Measurements from ENCODE around the gene HTT-AS.

GRCh38 chr4:3083732-3084131, 9.4 kb upstream of the HTT-AS start:
- TF ChIP-seq CTCF (IDR thresholded peaks at IDR 0.05; ENCODE audit: low read length) (no peak), EZH2 (optimal IDR thresholded peaks at IDR 0.05; ENCODE audit: low read depth, low read length) (no peak), EZH2phosphoT487 (IDR thresholded peaks at IDR 0.05; ENCODE audit: low read length) (no peak)

Measured in MM.1S (cell line).